Activated T-cell treated with anti-CD3 and anti-CD28 coated beads, Interleukin-2, amount 50 U/mL, for 24 hours (primary cell): ENCODE data around the gene PRR3.
"Not testable (repeated sequence)": the region's sequence is repeated elsewhere in the genome, so short reads cannot be mapped to it uniquely, and the experiment has no call there.

Experiments used
- DNase-seq: peaks from one replicate; pipeline ENCODE4 v3.0.0-alpha.2; 2020
- H3K27ac Mint-ChIP-seq: 2 replicates; pipeline ENCODE4 v1.8.0; 2020; ENCODE audit warnings: mild to moderate bottlenecking, mixed read lengths
- H3K27me3 Mint-ChIP-seq: 2 replicates; pipeline ENCODE4 v1.8.0; 2020; ENCODE audit warnings: mixed read lengths
- H3K36me3 Mint-ChIP-seq: 2 replicates; pipeline ENCODE4 v1.8.0; 2020; ENCODE audit warnings: low read depth, mixed read lengths
- H3K4me1 Mint-ChIP-seq: 2 replicates; pipeline ENCODE4 v1.8.0; 2020; ENCODE audit warnings: low read depth, mixed read lengths
- H3K4me3 Mint-ChIP-seq: 2 replicates; pipeline ENCODE4 v1.8.0; 2020; ENCODE audit warnings: mild to moderate bottlenecking, moderate library complexity, mixed read lengths
- H3K9me3 Mint-ChIP-seq: 2 replicates; pipeline ENCODE4 v1.8.0; 2020; ENCODE audit warnings: mixed read lengths

The PRR3 gene, protein sequence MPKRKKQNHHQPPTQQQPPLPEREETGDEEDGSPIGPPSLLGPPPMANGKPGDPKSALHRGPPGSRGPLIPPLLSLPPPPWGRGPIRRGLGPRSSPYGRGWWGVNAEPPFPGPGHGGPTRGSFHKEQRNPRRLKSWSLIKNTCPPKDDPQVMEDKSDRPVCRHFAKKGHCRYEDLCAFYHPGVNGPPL

DNA sequence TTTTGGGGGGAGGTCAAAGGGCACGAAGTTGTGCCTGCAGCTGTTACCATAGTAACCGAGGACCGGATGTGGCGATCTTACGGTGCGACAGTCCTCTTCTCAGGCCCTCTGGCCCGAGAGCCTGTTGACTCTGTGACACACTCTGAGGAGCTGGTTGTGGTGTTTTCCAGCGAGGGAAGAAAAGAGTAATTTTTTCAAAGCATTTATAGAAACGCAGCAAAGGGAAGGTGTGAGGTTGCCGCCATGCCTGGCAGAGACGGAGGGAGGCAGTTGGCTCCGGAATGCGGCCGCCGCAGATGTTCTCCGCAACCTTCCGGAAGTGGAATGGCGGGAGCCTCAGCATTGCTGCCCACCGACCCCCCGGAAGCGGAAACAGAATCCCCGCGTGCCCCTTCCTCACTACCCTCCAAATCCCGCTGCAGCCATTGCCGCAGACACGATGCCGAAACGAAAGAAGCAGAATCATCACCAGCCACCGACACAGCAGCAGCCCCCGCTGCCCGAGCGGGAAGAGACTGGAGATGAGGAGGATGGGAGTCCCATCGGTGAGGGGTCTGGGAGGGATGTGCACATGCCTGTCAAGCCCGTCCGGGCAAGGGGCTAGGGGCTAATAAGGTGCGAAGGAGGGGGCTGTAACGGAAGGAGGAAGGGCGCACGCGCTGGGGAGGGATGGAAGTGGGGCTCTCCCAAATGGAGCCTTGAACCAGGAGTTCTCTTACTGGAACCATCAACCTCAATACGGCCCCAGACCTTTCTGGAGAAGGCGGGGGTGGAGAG is at the start of gene PRR3:
Gene PRR3, plus strand, starts transcription at position 390 of the 777 bp plus-strand sequence. Its CDS starts 50 bp downstream, at position 440.
- peaks cover 51% of the 10 kb centered on the region for H3K4me1 Mint-ChIP-seq
- peaks cover 98% of the 10 kb centered on the region for H3K36me3 Mint-ChIP-seq
- H3K4me3 Mint-ChIP-seq: peak within 1 kb of the TSS; percentile 96
- H3K9me3 Mint-ChIP-seq: no peaks in the 10 kb centered on the region
- no peaks in the 10 kb centered on the region for H3K27me3 Mint-ChIP-seq
- DNase-seq: peak; percentile 91
- peak within 1 kb of the TSS; percentile 99 for H3K27ac Mint-ChIP-seq

DNA sequence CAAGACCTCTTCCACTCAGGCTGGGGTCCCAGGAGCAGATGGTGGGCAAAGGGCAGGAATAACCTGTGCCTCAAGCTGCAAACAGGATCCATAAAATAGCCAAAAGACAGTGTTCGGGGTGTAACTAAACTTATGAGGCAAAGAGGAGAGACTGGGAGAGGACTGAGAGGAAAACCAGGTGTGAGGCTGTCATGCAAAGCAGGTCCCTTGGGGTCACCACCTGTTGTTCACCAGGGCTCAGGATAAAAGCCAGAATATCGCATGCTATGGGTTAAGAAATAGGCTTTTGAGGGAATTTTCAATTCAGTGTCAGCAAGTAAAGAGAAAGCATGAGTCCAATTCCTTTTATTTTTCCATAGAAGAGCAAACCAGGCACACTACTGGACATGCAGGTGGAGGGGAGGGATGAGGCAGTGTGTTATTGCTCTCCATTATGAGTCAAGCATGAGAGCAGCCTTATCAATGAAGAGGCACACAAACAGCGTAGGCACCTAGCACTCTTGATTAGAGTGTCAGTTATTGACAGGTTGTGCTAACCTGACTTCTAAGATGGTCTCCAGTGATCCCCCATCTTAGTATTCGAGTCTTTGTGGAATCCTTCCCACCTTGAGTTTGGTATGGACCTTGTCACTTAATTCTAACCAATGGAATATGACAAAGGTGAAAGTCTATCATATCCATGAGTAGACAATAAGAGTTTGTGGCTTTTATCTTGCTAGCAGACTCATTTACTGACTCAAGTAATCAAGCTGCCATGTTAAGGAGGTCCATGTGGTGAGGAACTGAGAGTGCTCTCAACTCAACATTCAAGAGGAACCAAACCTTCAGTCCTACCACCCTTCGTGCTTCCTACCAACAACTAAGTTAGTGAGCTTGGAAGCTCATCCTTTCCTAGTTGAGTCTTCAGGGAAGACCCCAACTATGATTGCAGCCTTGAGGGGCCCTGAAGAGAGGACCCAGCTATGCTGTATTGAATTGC is 49.0 kb upstream of the PRR3 start:
- H3K27me3 Mint-ChIP-seq: no peaks in the 10 kb centered on the region
- H3K4me3 Mint-ChIP-seq: peak overlapping the region; percentile 52
- no peak for DNase-seq
- H3K4me1 Mint-ChIP-seq: peaks cover 65% of the 10 kb centered on the region
- H3K36me3 Mint-ChIP-seq: no peaks in the 10 kb centered on the region
- H3K9me3 Mint-ChIP-seq: no peaks in the 10 kb centered on the region
- peak overlapping the region; percentile 92 for H3K27ac Mint-ChIP-seq

DNA sequence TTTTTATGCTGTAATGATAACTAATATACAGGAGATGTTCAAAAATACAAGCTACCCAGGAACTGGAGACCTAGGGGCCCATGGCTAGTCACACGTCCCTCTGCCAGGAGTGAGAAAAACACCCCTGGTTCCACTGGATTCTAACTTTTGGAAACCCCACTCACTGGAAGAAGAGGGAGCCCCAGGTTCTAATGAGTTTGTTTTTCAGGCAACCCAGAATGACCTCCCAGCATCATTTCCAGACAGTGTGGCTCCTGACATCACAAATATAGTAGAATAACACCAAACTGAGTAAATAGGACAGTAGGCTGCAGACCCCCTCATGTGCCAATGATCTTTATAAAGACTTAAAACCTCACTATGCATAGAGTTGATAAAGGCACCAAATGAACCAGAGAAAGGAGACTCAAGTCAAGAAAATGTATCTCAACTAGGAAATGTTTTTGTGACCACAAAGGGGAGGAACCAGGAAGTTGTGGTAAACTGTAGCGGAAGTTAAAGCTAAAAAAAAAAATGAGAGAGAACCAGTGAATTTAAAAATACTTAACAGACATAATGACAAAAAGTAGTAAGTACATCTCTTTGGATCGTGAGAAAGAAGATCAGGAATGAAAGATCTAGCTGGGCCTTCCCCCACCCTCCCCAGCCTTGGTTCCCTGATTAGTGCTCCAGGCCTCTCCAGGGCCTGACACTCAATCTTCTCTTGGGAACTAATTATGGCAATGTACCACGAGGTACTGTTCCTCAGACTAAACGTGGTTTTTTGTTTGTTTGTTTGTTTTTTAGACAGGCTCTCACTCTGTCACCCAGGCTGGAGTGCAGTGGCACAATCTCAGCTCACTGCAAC is 48.0 kb upstream of the PRR3 start:
- H3K4me1 Mint-ChIP-seq: peaks cover 61% of the 10 kb centered on the region
- H3K36me3 Mint-ChIP-seq: no peaks in the 10 kb centered on the region
- H3K27ac Mint-ChIP-seq: peak overlapping the region; percentile 92
- H3K9me3 Mint-ChIP-seq: no peaks in the 10 kb centered on the region
- H3K27me3 Mint-ChIP-seq: no peaks in the 10 kb centered on the region
- H3K4me3 Mint-ChIP-seq: peak overlapping the region; percentile 52
- DNase-seq: peak; percentile 61

DNA sequence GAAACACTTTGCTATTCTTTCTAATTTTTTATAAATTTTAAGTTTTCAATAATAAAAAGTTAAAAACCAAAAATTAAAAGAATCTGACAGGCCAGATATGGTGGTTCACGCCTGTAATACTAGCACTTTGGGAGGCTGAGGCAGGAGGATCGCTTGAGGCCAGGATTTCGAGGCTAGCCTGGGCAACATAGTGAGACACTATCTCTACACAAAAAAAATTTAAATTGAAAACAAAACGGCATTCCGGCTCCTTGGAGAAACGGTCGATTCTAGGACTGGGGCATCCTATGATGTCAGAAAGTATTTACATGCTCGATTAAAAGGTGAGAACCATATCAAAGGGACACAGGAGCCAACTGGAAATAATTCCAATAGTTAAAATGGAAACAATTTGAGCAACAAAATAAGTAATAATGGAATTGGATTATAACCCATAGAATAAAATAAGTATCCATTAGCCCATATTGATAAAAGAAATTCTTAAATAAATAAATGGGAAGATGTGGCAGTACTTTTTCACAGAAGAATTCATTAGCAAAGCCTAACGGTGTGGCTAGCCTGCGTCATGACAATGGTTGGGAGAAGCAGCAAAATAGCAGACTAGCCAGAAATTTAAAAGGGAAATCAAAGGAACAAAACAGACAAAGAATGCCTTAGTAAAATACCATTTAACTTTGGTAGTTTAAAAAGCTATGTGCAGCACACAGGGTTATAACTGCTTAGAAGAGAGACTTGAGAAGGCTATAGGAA is 46.5 kb upstream of the PRR3 start:
- Mint-ChIP-seq H3K4me3 (peak overlapping the region; percentile 15), H3K4me1 (peaks cover 72% of the 10 kb centered on the region), H3K36me3 (no peaks in the 10 kb centered on the region), H3K27me3 (no peaks in the 10 kb centered on the region), H3K9me3 (peaks cover 2% of the 10 kb centered on the region), H3K27ac (peak overlapping the region; percentile 60)
- no peak for DNase-seq

DNA sequence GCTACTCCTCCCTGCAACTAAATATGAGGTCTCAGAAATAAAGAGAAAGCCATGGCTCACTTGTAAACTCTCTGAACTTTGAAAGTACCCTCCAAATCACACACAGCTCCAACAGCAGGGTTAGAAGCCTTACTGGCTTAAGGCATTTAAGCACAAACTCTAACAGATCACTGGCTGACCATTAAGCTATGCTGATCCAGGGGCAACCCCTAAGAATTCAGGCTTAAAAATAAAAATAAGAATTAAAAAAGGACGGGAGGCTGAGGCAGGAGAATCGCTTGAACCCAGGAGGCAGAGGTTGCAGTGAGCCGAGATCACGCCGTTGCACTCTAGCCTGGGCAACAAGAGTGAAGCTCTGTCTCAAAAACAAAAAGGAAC is 45.9 kb upstream of the PRR3 start:
- DNase-seq: peak; percentile 22
- Mint-ChIP-seq H3K27me3 (no peaks in the 10 kb centered on the region), H3K9me3 (peaks cover 2% of the 10 kb centered on the region), H3K4me3 (peak overlapping the region; percentile 15), H3K36me3 (no peaks in the 10 kb centered on the region), H3K27ac (peak overlapping the region; percentile 60), H3K4me1 (peaks cover 72% of the 10 kb centered on the region)

DNA sequence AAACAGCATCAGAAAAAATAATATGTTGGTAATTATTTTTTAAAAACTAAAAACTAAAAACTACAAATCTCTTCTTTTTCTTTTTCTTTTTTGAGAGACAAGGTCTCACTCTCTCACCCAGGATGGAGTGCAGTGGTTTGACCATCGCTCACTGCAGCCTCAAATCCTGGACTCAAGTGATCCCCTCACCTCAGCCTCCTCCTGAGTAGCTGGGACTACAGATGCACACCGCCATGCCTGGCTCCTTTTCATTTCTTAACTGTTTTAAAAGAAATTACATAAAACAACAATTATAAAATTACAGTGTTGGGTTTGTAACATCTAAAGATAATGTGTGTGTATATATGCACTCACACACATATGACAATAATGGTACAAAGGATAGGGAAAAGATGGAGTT is 43.6 kb upstream of the PRR3 start:
- Mint-ChIP-seq H3K27ac (no peak overlapping the region), H3K4me1 (peaks cover 70% of the 10 kb centered on the region), H3K27me3 (no peaks in the 10 kb centered on the region), H3K9me3 (peaks cover 5% of the 10 kb centered on the region), H3K4me3 (no peak overlapping the region), H3K36me3 (peaks cover 9% of the 10 kb centered on the region)
- DNase-seq: no peak

DNA sequence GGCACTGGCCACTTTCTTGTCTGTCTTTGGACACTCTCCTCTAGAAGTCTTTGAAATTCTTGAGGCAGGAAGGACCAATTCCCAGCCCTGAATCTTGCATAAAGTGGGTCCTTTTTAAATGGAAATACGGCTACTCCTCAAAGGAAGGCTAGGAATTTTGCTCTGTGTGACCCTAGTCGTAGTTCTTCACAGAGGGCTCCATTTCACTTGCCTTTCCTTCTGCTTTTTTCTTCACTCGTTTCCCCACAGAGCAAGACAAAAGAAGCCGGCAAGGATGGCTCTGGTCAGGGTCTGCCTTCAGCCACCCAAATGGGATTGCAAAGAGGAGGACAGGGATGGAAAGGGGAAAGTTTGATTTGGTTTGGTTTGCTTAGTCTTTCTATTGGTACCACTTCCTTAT is 42.0 kb upstream of the PRR3 start:
- Mint-ChIP-seq H3K36me3 (peaks cover 24% of the 10 kb centered on the region), H3K4me1 (peaks cover 68% of the 10 kb centered on the region), H3K27ac (peak overlapping the region; percentile 98), H3K4me3 (peak overlapping the region; percentile 81), H3K27me3 (no peaks in the 10 kb centered on the region), H3K9me3 (peaks cover 14% of the 10 kb centered on the region)
- DNase-seq: no peak

DNA sequence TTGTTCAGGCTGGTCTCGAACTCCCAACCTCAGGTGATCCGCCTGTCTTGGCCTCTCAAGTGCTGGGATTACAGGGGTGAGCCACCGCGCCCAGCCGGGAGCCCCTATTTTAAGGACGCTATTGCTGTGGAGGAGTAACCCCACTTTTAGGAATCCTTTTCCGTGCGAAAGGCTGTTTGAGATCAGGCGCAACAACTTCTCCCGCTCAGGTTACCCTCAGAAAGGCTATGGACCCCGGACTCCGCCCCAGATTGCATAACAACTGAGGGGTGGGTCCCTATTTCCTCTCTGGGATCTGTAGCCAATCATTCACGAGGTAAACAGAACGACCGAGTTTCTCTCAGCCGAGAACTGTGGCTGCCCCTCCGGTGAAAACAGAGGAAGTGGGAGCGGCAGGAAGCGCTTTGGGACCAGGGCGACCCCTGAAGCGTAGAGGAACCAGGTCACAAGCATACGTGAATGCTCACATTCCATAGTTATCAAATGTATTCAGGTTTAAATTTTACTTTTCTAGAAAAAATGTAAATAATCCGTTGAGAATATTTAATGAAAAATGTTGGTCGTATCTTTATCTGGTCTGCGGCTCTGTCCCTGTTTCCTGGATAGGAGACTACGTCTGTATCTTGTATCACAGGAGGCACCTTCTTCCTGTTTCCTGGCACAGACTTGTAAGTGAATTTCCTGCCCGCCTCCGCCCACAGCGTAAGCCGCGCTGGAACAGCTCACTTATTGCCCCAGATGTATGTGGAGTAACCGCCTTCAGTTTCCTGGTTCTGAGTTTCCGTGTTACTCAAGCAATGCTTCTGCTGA is 40.9 kb upstream of the PRR3 start:
- Mint-ChIP-seq H3K27me3 (no peaks in the 10 kb centered on the region), H3K27ac (peak overlapping the region; percentile 98), H3K9me3 (peaks cover 14% of the 10 kb centered on the region), H3K36me3 (peaks cover 31% of the 10 kb centered on the region), H3K4me1 (peaks cover 68% of the 10 kb centered on the region), H3K4me3 (peak overlapping the region; percentile 81)
- DNase-seq: peak; percentile 88

DNA sequence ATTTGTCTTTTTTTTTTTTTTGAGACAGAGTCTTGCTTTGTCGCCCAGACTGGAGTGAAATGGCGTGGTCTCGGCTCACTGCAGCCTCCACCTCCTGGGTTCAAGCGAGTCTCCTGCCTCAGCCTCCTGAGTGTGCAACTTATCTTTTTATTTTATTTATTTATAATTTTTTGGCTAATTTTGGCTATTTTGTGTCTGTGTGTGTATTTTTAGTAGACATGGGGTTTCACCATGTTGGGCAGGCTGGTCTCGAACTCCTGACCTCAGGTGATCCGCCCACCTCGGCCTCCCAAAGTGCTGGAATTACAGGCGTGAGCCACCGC is 40.4 kb upstream of the PRR3 start:
- Mint-ChIP-seq H3K4me1 (peaks cover 68% of the 10 kb centered on the region), H3K9me3 (peaks cover 14% of the 10 kb centered on the region), H3K27ac (peak overlapping the region; percentile 98), H3K4me3 (peak overlapping the region; percentile 81), H3K36me3 (peaks cover 35% of the 10 kb centered on the region)
- not testable (repeated sequence) for H3K27me3 Mint-ChIP-seq, DNase-seq

DNA sequence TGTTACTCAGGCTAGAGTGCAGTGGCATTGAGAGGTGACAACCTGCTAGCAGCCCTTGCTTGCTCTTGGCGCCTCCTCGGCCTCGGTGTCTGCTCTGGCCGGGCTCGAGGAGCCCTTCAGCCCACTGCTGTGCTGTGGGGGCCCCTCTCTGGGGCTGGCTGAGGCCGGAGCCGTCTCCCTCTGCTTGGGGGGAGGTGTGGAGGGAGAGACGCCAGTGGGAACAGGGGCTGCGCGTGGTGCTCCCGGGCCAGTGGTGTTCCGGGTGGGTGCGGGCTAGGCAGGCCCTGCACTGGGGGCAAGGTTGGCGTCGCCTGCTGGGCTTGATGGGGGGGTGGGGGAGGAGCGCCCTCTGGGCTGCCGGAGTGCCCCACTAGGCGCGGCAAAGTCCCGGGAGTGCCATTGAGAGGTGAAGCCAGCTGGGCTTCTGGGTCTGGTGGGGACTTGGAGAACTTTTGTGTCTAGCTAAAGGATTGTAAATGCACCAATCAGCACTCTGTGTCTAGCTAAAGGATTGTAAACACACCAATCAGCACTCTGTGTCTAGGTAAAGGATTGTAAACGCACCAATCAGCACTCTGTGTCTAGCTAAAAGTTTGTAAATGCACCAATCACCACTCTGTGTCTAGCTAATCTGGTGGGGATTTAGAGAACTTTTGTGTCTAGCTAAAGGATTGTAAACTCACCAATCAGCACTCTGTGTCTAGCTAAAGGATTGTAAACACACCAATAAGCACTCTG is 39.2 kb upstream of the PRR3 start:
- H3K27ac Mint-ChIP-seq: peak overlapping the region; percentile 98
- peaks cover 72% of the 10 kb centered on the region for H3K4me1 Mint-ChIP-seq

DNA sequence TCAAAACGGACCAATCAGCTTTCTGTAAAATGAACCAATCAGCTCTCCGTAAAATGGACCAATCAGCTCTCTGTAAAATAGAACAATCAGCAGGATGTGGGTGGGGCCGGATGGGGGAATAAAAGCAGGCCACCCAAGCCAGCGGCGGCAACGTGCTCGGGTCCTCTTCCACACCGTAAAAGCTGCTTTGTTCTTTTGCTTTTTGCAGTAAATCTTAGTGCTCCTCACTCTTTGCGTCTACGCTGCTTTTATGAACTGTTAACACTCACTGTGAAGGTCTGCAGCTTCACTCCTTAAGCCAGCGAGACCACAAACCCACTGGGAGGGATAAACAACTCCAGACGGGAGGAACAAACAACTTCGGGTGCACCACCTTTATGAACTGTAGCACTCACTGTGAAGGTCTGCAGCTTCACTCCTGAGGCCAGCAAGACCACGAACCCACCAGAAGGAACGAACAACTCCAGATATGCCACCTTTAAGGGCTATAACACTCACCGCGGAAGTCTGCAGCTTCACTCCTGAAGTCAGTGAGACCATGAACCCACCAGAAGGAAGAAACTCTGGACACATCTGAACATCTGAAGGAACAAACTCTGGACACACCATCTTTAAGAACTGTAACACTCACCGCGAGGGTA is 38.5 kb upstream of the PRR3 start:
- H3K36me3 Mint-ChIP-seq: peaks cover 48% of the 10 kb centered on the region
- H3K4me3 Mint-ChIP-seq: peak overlapping the region; percentile 6
- H3K4me1 Mint-ChIP-seq: peaks cover 77% of the 10 kb centered on the region
- DNase-seq: peak; percentile 54
- peaks cover 27% of the 10 kb centered on the region for H3K9me3 Mint-ChIP-seq
- H3K27ac Mint-ChIP-seq: peak overlapping the region; percentile 83
- H3K27me3 Mint-ChIP-seq: not testable (repeated sequence)

More for the DNA sequence above, 39.2 kb upstream of the PRR3 start:
- not testable (repeated sequence) for H3K4me3 Mint-ChIP-seq, DNase-seq, H3K27me3 Mint-ChIP-seq
- peaks cover 42% of the 10 kb centered on the region for H3K36me3 Mint-ChIP-seq
- H3K9me3 Mint-ChIP-seq: peaks cover 20% of the 10 kb centered on the region

DNA sequence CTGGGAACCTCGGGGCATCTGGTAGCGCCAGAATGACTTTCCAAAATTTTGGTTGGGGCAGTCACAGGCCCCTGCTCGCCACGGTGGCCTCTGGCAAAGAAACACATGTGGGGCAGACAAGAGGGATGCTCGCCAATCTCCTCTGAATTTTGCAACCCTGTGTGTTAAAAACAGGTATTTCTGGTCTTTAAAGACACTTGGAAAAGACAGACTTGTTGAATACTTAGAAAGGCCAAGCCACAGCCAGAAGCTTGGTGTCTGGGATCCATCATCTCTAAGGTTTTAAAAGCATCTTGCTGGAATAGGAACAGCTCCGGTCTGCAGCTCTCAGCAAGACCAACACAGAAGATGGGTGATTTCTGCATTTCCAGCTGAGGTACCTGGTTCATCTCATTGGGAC is 36.6 kb upstream of the PRR3 start:
- Mint-ChIP-seq H3K4me1 (peaks cover 76% of the 10 kb centered on the region), H3K27ac (no peak overlapping the region), H3K9me3 (peaks cover 33% of the 10 kb centered on the region), H3K27me3 (no peaks in the 10 kb centered on the region), H3K36me3 (peaks cover 55% of the 10 kb centered on the region), H3K4me3 (no peak overlapping the region)
- no peak for DNase-seq
